NB4 (cell line): ENCODE results near the gene ZNF212.

Source experiments
- MYC ChIP-seq: IDR thresholded peaks from 2 replicates; pipeline ENCODE4 v1.6.1; 2011; ENCODE audit warnings: low read depth, low read length
- POLR2A ChIP-seq: IDR thresholded peaks from 2 replicates; pipeline ENCODE4 v1.6.1; 2011; ENCODE audit warnings: mild to moderate bottlenecking; ENCODE audit not compliant: insufficient read length; ENCODE audit errors: extremely low read depth
- TF ChIP-seq, protein P1 (sequence below): IDR thresholded peaks from one replicate; pipeline ENCODE4 v1.5.1; 2012; ENCODE audit warnings: low read depth, low read length
- TF ChIP-seq, protein P2 (sequence below): IDR thresholded peaks from 2 replicates; pipeline ENCODE4 v1.6.1; 2011; ENCODE audit warnings: low read depth, low read length

DNA sequence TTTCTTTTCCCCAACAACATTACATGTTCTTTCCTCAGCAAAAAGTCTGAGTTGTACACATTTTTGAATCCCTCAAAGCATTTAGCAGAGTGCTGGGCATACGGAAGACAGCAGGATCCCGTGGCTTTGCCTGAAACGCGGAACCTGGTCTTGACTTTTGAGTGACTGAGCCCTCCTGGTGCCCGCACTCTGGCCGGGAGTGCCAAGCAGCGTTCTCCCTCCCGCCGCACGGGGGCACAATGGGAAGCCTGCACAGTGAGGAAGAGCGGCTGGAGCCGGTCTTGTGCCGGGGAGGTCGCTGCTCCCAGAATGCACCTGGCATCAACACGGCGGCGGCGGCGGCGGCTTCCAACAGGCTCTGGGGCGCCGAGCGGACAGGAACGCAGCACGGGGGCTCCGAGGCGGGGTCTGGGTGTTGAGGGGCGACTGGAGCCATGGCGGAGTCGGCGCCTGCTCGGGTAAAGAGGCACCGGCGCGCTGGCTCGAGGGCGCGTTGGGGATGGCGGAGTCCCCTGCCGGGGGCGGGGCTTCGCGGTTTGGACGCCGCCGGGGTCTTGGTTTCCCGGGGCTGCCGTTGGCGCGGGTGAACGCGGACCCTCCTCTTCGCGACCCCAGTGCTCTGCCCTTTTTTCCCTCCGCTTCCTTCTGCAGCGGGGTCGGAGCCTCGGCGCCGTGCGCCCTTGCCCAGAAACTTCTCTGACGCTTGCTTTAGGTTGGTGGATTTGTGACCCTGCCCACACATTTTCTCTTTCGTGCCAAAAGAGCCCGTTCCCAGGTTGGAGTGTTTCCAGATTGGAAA is at the start of gene ZNF212:
- TF ChIP-seq, protein P1, sequence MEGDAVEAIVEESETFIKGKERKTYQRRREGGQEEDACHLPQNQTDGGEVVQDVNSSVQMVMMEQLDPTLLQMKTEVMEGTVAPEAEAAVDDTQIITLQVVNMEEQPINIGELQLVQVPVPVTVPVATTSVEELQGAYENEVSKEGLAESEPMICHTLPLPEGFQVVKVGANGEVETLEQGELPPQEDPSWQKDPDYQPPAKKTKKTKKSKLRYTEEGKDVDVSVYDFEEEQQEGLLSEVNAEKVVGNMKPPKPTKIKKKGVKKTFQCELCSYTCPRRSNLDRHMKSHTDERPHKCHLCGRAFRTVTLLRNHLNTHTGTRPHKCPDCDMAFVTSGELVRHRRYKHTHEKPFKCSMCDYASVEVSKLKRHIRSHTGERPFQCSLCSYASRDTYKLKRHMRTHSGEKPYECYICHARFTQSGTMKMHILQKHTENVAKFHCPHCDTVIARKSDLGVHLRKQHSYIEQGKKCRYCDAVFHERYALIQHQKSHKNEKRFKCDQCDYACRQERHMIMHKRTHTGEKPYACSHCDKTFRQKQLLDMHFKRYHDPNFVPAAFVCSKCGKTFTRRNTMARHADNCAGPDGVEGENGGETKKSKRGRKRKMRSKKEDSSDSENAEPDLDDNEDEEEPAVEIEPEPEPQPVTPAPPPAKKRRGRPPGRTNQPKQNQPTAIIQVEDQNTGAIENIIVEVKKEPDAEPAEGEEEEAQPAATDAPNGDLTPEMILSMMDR = peak; percentile 98
- TF ChIP-seq MYC (peak; percentile 70), POLR2A (peak; percentile 48)
- TF ChIP-seq, protein P2, sequence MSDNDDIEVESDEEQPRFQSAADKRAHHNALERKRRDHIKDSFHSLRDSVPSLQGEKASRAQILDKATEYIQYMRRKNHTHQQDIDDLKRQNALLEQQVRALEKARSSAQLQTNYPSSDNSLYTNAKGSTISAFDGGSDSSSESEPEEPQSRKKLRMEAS = peak; percentile 61; the same call in 1 of the 2 replicates
